Activated CD4-positive, alpha-beta memory T cell treated with anti-CD3 and anti-CD28 coated beads, Interleukin-2, amount 10 ng/mL, durations not matched to agents 7 days and 5 days (primary cell): ENCODE measurements around the gene C17orf50. TPM values are rescaled to one million over a fixed set of nuclear protein-coding genes. Genes with fewer than 3 reads are reported as not detected.

Experiments used
- CTCF ChIA-PET: fragments of 350-600 bp; sonication (Branson Sonifier 250); formaldehyde crosslinking; loops from one replicate; lab custom pipeline; 2021; ENCODE audit warnings: antibody characterized with exemption, inconsistent platforms; lab: Charles Lee
- POLR2A ChIA-PET: fragments of 350-600 bp; sonication (Branson Sonifier 250); formaldehyde crosslinking; loops from one replicate; lab custom pipeline; 2021; ENCODE audit warnings: antibody characterized with exemption; lab: Charles Lee
- DNase-seq: peaks from one replicate; pipeline ENCODE4 v3.0.0-alpha.2; 2020
- H3K27ac Mint-ChIP-seq: one replicate; pipeline ENCODE4 v1.8.0; 2021; ENCODE audit warnings: mild to moderate bottlenecking, mixed read lengths
- H3K27me3 Mint-ChIP-seq: one replicate; pipeline ENCODE4 v1.8.0; 2021; ENCODE audit warnings: mixed read lengths
- H3K36me3 Mint-ChIP-seq: one replicate; pipeline ENCODE4 v1.8.0; 2021; ENCODE audit warnings: low read depth, mixed read lengths
- H3K4me1 Mint-ChIP-seq: one replicate; pipeline ENCODE4 v1.8.0; 2021; ENCODE audit warnings: mixed read lengths
- H3K4me3 Mint-ChIP-seq: one replicate; pipeline ENCODE4 v1.8.0; 2021; ENCODE audit warnings: mild to moderate bottlenecking, mixed read lengths
- H3K9me3 Mint-ChIP-seq: one replicate; pipeline ENCODE4 v1.8.0; 2021; ENCODE audit warnings: mixed read lengths
- total RNA-seq, 2 experiments: library from RNA; stranded (reverse); gene quantifications; one replicate each; pipeline ENCODE4 v1.2.3, GENCODE V29; 2021

Gene C17orf50
- total RNA-seq, 2 experiments from 2014 or later: not detected

DNA sequence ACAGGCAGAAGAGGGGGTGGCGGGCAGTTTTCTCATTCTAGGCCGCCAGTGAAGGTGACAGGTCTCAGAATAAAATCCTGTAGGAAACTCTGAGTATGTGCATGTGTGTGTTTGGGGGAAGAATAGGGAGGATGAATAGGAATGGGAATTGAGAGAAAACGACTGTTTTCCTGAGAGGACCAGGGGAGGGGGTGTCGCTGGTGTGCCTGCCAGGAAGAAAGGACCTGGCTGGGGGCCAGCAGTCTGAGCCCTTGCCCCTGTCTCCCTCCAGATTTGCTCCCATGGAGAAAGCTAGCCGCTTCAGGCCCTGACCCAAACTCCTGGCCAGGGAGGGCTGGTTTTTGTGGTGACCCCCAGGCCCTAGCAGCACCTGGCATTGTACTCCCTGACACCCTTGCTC, 14.4 kb downstream of the C17orf50 start:
- Mint-ChIP-seq H3K27me3 (peaks cover 31% of the 10 kb centered on the region), H3K4me3 (no peak overlapping the region)
- POLR2A ChIA-PET: no interaction called here

DNA sequence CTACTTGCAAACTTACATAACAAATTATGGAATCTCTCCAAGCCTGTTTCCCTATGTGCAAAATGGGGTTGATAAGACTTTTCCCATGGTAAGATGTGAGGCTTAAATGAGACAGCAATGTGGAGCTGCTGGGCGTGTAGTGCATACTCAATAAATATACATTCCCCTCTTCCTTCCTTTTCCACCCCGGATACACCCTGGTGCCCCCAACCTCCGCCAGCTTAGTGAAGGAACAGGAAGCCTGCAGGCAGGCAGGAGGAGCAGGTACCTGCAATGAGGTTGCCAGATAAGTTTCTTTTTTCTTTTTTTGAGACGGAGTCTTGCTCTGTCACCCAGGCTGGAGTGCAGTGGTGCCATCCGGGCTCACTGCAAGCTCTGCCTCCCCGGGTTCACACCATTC, 14.9 kb downstream of the C17orf50 start:
- POLR2A ChIA-PET: no interaction called here
- Mint-ChIP-seq H3K27ac (no peak overlapping the region), H3K36me3 (no peaks in the 10 kb centered on the region)

More for the DNA sequence above, 14.4 kb downstream of the C17orf50 start:
- Mint-ChIP-seq H3K36me3 (no peaks in the 10 kb centered on the region), H3K9me3 (no peaks in the 10 kb centered on the region), H3K4me1 (no peaks in the 10 kb centered on the region), H3K27ac (no peak overlapping the region)
- CTCF ChIA-PET: interaction anchor here (2.5 kb wide), 1 partner anchor 11 kb away, joined by 9 read pairs; no protein-coding TSS in a partner anchor
- no peak for DNase-seq

DNA sequence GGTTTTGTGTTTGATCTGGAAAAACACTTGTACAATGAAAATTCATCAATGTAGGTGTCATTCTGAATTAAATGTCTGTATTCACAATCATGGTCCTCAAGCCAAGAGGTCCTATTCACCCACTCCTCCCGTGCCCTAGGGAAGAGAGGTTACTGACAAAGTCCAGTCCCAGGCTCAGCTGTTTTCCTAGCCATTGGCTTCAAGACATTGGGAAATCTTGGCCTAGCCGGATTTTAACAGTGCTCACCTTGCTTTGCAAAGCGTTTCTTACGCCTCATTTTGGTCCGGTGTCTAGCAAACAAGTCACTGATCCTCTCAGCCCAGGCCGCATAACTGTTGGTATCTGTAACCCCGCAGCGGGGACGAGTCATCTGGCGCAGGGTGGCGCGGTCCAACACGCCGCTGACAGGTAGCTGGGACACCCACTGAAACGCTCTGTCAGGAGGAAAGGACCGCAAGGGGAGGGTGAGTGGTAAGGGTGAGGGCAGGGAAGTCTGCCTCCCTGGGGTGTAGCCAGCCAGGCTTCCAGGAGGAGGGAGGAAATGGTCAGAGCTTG, 18.0 kb downstream of the C17orf50 start:
- Mint-ChIP-seq H3K4me3 (no peak overlapping the region), H3K4me1 (no peaks in the 10 kb centered on the region), H3K9me3 (no peaks in the 10 kb centered on the region), H3K27me3 (peaks cover 34% of the 10 kb centered on the region), H3K27ac (no peak overlapping the region), H3K36me3 (no peaks in the 10 kb centered on the region)
- DNase-seq: no peak
- POLR2A ChIA-PET: no interaction called here
- CTCF ChIA-PET: no interaction called here

More for the DNA sequence above, 14.9 kb downstream of the C17orf50 start:
- DNase-seq: no peak
- no peaks in the 10 kb centered on the region for H3K4me1 Mint-ChIP-seq
- CTCF ChIA-PET: interaction anchor here (2.5 kb wide), 1 partner anchor 11 kb away, joined by 9 read pairs; no protein-coding TSS in a partner anchor
- no peaks in the 10 kb centered on the region for H3K9me3 Mint-ChIP-seq
- H3K27me3 Mint-ChIP-seq: peaks cover 31% of the 10 kb centered on the region
- H3K4me3 Mint-ChIP-seq: no peak overlapping the region

DNA sequence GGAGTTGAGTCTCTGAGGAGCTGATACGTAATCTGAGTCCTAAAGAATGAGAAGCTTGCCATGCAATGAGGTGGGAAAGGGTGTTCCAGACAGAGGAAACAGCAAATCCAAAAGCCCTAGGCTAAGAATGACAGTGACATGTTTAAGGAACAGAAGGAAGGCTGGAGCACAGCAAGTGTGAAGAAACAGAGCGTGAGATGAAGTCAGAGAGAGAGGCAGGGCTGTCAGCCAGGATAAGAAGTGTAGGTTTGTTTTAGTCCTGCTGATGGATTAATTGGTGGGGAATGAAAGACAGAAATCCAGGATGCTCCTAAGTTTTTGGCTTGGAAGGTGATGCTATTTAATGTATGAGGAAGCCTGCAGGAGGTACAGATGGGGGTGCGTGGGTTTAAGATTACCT, 20.3 kb downstream of the C17orf50 start:
- POLR2A ChIA-PET: no interaction called here
- Mint-ChIP-seq H3K9me3 (no peaks in the 10 kb centered on the region), H3K4me1 (no peaks in the 10 kb centered on the region), H3K27me3 (peaks cover 31% of the 10 kb centered on the region), H3K4me3 (no peak overlapping the region), H3K36me3 (no peaks in the 10 kb centered on the region), H3K27ac (no peak overlapping the region)
- CTCF ChIA-PET: interaction anchor here (1.0 to 2.0 kb wide), 4 partner anchors 9 to 34 kb away, joined by 3 to 13 read pairs (median 5); partner anchors contain the start of gene TAF15
- no peak for DNase-seq

DNA sequence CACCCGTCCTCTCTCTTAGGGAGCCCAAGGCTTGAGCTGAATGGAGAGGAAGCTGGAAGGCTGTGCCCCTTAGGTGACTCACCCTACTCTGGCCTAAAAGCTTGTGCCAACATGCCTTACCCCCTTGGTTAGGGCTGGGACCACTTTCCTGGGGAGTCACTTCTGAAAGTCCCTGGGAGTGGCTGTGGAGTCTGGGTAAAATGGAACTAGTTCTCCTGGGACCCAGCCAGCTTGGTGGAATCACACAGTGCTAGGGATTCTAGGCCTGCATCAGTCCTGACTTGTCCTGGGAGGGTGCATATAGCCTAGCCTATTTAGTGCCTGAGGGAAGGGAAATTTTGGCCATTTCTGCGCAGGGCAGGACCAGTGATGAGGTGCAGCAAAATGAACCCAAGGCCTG, 24.2 kb downstream of the C17orf50 start:
- H3K36me3 Mint-ChIP-seq: no peaks in the 10 kb centered on the region
- DNase-seq: no peak
- H3K4me3 Mint-ChIP-seq: no peak overlapping the region
- peaks cover 35% of the 10 kb centered on the region for H3K27me3 Mint-ChIP-seq
- no peak overlapping the region for H3K27ac Mint-ChIP-seq
- POLR2A ChIA-PET: interaction anchor here (1.1 kb wide), 1 partner anchor 21 kb away, joined by 3 read pairs; no protein-coding TSS in a partner anchor
- no peaks in the 10 kb centered on the region for H3K4me1 Mint-ChIP-seq
- CTCF ChIA-PET: interaction anchor here (1.8 kb wide), 1 partner anchor 21 kb away, joined by 8 read pairs; no protein-coding TSS in a partner anchor
- H3K9me3 Mint-ChIP-seq: no peaks in the 10 kb centered on the region

DNA sequence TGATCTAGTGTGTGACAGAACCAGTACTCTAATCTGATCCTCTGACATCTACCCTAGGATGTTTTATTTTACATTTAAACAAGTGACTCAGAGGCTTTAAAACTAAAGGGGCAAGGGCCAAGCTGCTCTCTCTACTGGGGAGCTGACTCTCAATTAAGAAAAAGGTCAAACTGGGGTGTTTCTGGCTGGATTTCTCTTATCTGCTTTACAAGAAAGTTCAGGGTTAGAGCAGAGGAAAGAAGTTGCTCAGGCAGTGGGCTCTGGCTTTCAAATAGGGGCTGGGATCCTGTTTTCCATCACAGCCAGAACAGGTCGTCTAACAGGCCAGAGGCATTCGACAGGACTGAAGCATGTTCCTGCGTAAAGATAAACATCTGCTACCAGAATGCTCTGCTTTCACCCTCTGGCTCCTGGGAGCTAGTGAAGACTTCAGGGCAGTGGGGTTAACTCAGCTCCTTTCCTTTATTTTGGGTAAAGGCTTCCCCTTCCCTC, 26.3 kb downstream of the C17orf50 start:
- DNase-seq: no peak
- peaks cover 36% of the 10 kb centered on the region for H3K27me3 Mint-ChIP-seq
- no peak overlapping the region for H3K4me3 Mint-ChIP-seq
- H3K27ac Mint-ChIP-seq: no peak overlapping the region
- ChIA-PET POLR2A (no interaction called here), CTCF (interaction anchor here (1.0 to 1.2 kb wide), 3 partner anchors 18 to 23 kb away, joined by 3 to 4 read pairs (median 3); no protein-coding TSS in a partner anchor)
- H3K4me1 Mint-ChIP-seq: no peaks in the 10 kb centered on the region
- H3K9me3 Mint-ChIP-seq: no peaks in the 10 kb centered on the region
- H3K36me3 Mint-ChIP-seq: no peaks in the 10 kb centered on the region

DNA sequence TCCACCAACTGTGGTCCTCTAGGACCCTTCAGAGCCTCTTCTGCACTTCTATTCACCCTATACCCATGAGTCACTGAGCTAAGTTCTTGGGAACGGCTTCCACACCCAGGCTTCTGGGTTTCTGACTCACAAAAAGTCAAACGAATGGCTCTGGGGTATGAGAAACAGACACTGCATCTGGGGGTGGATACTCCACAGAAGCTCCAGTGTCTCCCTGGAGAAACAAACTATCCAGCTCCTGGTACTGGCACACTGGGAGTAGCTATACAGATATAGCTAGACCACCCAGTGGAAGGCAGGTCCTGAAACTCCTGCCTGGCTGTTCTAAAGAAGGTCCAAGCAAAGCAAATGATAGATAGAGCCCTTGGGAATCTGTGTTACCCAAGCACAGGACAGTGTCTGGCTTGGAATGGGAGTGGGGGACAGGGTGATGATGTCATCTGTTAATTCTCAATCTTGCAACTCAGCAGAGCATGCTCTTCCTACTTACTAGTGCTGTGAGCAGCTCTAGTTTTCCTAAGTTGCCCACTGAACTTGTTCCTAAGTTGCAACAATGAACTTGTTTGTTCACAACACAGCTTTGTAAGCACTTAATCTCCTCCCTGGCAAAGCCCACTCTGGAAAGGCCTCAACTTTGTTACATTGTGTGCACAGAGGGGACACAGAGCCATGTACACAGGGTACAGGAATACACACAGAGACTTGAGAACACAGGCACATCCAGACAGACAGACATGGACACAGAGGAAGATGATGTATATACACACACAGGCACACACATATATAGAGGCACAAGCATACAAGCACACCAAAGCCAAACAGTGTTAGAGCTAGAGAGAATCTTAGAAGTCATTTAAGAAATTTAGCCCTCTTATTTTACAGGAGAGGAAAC, 28.0 kb downstream of the C17orf50 start:
- H3K9me3 Mint-ChIP-seq: no peaks in the 10 kb centered on the region
- POLR2A ChIA-PET: interaction anchor here (0.6 kb wide), 1 partner anchor 73 kb away, joined by 4 read pairs; no protein-coding TSS in a partner anchor
- H3K4me3 Mint-ChIP-seq: no peak overlapping the region
- H3K4me1 Mint-ChIP-seq: no peaks in the 10 kb centered on the region
- H3K36me3 Mint-ChIP-seq: no peaks in the 10 kb centered on the region
- DNase-seq: no peak
- H3K27ac Mint-ChIP-seq: no peak overlapping the region
- CTCF ChIA-PET: interaction anchor here (1.2 to 2.0 kb wide), 3 partner anchors 19 to 25 kb away, joined by 3 to 10 read pairs (median 9); no protein-coding TSS in a partner anchor
- H3K27me3 Mint-ChIP-seq: peaks cover 46% of the 10 kb centered on the region

DNA sequence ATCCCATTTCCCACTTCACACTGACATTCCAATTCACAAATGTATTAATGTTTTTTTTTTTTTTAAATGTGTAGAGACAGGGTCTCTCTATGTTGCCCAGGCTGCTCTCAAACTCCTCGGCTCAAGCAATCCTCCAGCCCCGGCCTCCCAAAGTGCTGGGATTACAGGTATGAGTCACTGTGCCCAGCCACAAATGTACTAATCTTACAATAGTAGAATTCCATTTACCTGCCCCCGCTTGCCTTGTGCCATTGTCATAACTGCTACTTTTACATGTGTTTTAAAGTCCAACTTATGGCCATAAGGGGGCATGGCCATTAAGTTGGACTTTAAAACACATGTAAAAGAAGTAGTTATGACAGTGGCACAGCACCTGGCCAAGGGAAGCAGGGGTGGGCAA, 30.2 kb downstream of the C17orf50 start:
- H3K4me1 Mint-ChIP-seq: peaks cover 10% of the 10 kb centered on the region
- ChIA-PET CTCF (interaction anchor here (2.4 kb wide), 1 partner anchor 27 kb away, joined by 15 read pairs; no protein-coding TSS in a partner anchor), POLR2A (no interaction called here)
- peaks cover 62% of the 10 kb centered on the region for H3K27me3 Mint-ChIP-seq
- DNase-seq: no peak
- H3K27ac Mint-ChIP-seq: no peak overlapping the region
- H3K4me3 Mint-ChIP-seq: no peak overlapping the region
- no peaks in the 10 kb centered on the region for H3K9me3 Mint-ChIP-seq
- no peaks in the 10 kb centered on the region for H3K36me3 Mint-ChIP-seq

DNA sequence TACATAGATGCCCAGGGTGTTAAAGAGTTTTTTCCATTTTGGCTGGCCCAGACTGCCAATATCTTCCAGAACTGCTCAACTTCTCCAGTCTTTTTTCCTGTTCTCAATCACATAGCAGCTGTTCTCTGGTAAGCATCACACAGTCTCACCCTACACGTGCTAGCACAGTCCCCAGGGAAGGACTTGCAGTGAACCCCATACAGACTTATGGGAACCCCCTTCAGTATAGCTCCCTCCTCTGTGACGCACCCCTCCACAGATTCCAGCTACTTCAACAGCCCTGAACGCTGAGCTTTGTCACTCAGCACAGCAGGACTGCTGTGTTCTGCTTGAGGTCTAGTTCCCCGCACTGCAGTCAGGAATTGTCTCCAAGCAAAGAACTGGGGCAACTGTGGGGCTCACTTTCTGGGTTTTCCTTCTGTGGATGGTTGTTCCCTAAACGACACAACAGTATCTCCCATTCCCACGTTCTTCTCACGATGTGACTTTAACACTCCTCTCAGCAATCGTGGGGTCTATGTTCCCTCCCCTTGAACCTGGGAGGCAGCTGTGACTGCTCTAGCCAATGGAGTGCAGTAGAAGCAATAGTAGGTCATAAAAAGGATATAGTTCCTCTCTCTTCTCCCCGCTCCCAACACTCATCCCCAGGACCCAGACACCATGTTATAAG, 31.1 kb downstream of the C17orf50 start:
- DNase-seq: no peak
- ChIA-PET CTCF (interaction anchor here (2.4 kb wide), 1 partner anchor 28 kb away, joined by 15 read pairs; no protein-coding TSS in a partner anchor), POLR2A (interaction anchor here (6.9 kb wide), 1 partner anchor 17 kb away, joined by 52 read pairs; the partner anchor contains the start of gene TAF15)
- Mint-ChIP-seq H3K36me3 (no peaks in the 10 kb centered on the region), H3K27ac (no peak overlapping the region), H3K27me3 (peaks cover 65% of the 10 kb centered on the region), H3K9me3 (no peaks in the 10 kb centered on the region), H3K4me3 (no peak overlapping the region), H3K4me1 (peaks cover 15% of the 10 kb centered on the region)

DNA sequence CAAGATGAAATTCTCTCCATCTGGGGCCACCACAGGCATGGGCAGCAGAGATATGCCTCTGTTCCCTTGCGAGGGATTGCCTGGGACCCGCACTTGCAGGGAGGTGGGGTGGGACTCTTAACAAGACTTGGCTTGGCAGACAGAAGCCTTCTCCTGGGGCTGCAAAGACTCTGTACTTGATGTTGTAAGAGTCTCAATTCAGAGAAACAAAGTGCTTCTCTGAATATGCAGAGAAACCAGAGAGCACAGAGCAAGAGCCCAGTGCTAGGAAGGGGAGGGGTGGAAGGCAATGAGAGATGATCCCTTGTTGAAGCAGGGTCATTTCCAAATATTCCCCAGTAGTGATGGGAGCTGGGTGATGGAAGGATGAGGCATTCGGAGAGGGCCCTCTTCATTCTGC, 32.6 kb downstream of the C17orf50 start:
- Mint-ChIP-seq H3K4me3 (no peak overlapping the region), H3K27me3 (peaks cover 72% of the 10 kb centered on the region)

DNA sequence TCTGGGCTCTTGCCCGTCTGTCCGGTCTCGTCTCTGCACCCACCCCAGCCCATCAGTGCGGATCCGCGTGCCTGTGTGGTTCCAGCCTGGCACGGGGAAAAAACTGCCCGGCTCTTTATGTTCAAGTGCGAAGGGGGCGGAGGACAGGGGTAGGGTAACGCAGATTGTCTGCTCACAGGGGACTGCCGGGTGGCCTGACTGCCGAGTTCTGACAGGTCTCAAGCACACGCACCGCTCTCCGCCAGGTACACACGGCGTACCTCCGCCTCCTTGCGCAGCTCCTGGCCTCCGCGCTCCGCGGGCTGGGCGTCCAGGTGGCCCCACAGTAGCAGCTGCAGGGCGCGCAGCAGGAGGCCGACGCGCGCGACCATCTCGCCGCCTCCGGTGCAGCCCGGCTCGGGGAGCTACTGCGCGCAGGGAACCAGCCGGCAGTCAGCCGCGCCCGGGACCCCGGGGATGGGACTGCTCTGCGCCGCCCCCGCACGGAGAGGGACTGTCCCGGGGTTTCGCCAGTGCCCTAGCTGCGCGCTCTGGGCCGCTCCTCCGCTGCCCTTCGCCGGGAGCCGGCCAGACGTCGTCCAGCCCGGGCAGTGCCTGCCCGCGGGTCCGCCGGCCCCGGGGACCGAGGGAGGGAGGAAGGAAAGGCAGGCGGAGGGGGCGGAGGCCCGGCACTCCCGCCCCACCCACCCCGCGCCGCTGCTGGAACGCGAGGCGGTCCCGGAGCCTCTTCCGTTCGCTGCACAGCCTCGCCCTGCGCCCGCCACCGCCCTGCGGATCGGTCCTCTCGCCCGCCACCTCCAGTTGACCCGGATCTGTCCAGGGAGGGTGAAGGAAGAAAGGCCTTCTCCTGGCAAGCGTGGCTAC, 34.6 kb downstream of the C17orf50 start, which contains the start of gene MMP28:
TSS of gene MMP28 (minus strand) at position 635 of the 864 bp plus-strand sequence. CDS start at position 371, 264 bp downstream.
- peaks cover 15% of the 10 kb centered on the region for H3K4me1 Mint-ChIP-seq
- ChIA-PET POLR2A (interaction anchor here (1.4 to 6.9 kb wide), 2 partner anchors 14 to 32 kb away, joined by 7 to 52 read pairs; partner anchors contain the start of gene TAF15), CTCF (interaction anchor here (0.6 to 6.6 kb wide), 5 partner anchors 9 to 688 kb away, joined by 3 to 39 read pairs (median 9); partner anchors contain the start of gene TAF15)
- peak within 1 kb of the TSS; percentile 69 for H3K4me3 Mint-ChIP-seq
- H3K27ac Mint-ChIP-seq: no peak within 1 kb of the TSS
- DNase-seq: peak; percentile 48
- H3K36me3 Mint-ChIP-seq: no peaks in the 10 kb centered on the region
- H3K27me3 Mint-ChIP-seq: peaks cover 76% of the 10 kb centered on the region
- no peaks in the 10 kb centered on the region for H3K9me3 Mint-ChIP-seq

More for the DNA sequence above, 32.6 kb downstream of the C17orf50 start:
- DNase-seq: no peak
- H3K4me1 Mint-ChIP-seq: peaks cover 15% of the 10 kb centered on the region
- H3K27ac Mint-ChIP-seq: no peak overlapping the region
- H3K9me3 Mint-ChIP-seq: no peaks in the 10 kb centered on the region
- POLR2A ChIA-PET: interaction anchor here (6.9 kb wide), 1 partner anchor 16 kb away, joined by 52 read pairs; the partner anchor contains the start of gene TAF15
- CTCF ChIA-PET: interaction anchor here (2.4 to 6.6 kb wide), 2 partner anchors 29 kb away, joined by 15 to 39 read pairs; no protein-coding TSS in a partner anchor
- H3K36me3 Mint-ChIP-seq: no peaks in the 10 kb centered on the region
